Trophoblast cell (in vitro differentiated cells and primary cell): Measurements from ENCODE around the gene CCDC158.

Experiments used
- DNase-seq, 2 donors: peaks; one replicate each; pipeline ENCODE4 v3.0.0-alpha.2; 2016
- H2AFZ ChIP-seq: 2 replicates; pipeline ENCODE4 v1.6.1; 2013; ENCODE audit warnings: low read length, moderate library complexity, mild to moderate bottlenecking; ENCODE audit not compliant: insufficient read depth, poor library complexity
- H2AK5ac ChIP-seq: 2 replicates; pipeline ENCODE4 v1.6.1; 2013; ENCODE audit warnings: mild to moderate bottlenecking, low read length
- H2BK120ac ChIP-seq: 2 replicates; pipeline ENCODE4 v1.6.1; 2013; ENCODE audit warnings: low read length, mild to moderate bottlenecking, moderate library complexity; ENCODE audit not compliant: insufficient read depth, poor library complexity
- H2BK12ac ChIP-seq: 2 replicates; pipeline ENCODE4 v1.6.1; 2013; ENCODE audit warnings: mild to moderate bottlenecking, low read length, moderate library complexity
- H2BK5ac ChIP-seq: 2 replicates; pipeline ENCODE4 v1.6.1; 2013; ENCODE audit warnings: low read length, low read depth, moderate library complexity, mild to moderate bottlenecking; ENCODE audit not compliant: poor library complexity
- H3K14ac ChIP-seq: 2 replicates; pipeline ENCODE4 v1.6.1; 2013; ENCODE audit warnings: mild to moderate bottlenecking, low read length
- H3K18ac ChIP-seq: 2 replicates; pipeline ENCODE4 v1.6.1; 2013; ENCODE audit warnings: mild to moderate bottlenecking, low read length
- H3K23ac ChIP-seq: 2 replicates; pipeline ENCODE4 v1.6.1; 2013; ENCODE audit warnings: low read length
- H3K27ac ChIP-seq: 2 replicates; pipeline ENCODE4 v1.5.1; 2013; ENCODE audit warnings: low read depth, mild to moderate bottlenecking, inconsistent platforms, low read length, moderate library complexity
- H3K27me3 ChIP-seq: 2 replicates; pipeline ENCODE4 v1.6.1; 2013; ENCODE audit warnings: inconsistent platforms, mild to moderate bottlenecking, low read length, moderate library complexity; ENCODE audit not compliant: insufficient read depth
- H3K36me3 ChIP-seq, 2 experiments: 1 replicate in 1 of 2; 2 replicates in 1 of 2; pipeline ENCODE4 v1.6.1; 2013; ENCODE audit warnings: low read length in 2 of 2, mild to moderate bottlenecking in 2 of 2, moderate library complexity in 1 of 2; ENCODE audit not compliant: insufficient read depth in 2 of 2, control insufficient read depth in 1 of 2
- H3K4ac ChIP-seq: 2 replicates; pipeline ENCODE4 v1.6.1; 2013; ENCODE audit warnings: low read depth, mild to moderate bottlenecking, low read length, moderate library complexity
- H3K4me1 ChIP-seq, 2 experiments: 1 replicate in 1 of 2; 2 replicates in 1 of 2; pipeline ENCODE4 v1.6.1; 2013; ENCODE audit warnings: low read length in 2 of 2, mild to moderate bottlenecking in 2 of 2, moderate library complexity in 1 of 2; ENCODE audit not compliant: insufficient read depth in 2 of 2, control insufficient read depth in 1 of 2
- H3K4me2 ChIP-seq: 2 replicates; pipeline ENCODE4 v1.6.1; 2013; ENCODE audit warnings: inconsistent platforms, mild to moderate bottlenecking, low read length, moderate library complexity
- H3K4me3 ChIP-seq: 2 replicates; pipeline ENCODE4 v1.5.1; 2013; ENCODE audit warnings: mild to moderate bottlenecking, low read depth, low read length, inconsistent platforms
- H3K79me1 ChIP-seq: one replicate; pipeline ENCODE4 v1.6.1; 2013; ENCODE audit warnings: low read length
- H3K79me2 ChIP-seq: 2 replicates; pipeline ENCODE4 v1.6.1; 2013; ENCODE audit warnings: low read length, mild to moderate bottlenecking; ENCODE audit not compliant: control insufficient read depth, insufficient read depth, poor library complexity
- H3K9ac ChIP-seq: 2 replicates; pipeline ENCODE4 v1.6.1; 2013; ENCODE audit warnings: mild to moderate bottlenecking, low read length
- H3K9me3 ChIP-seq: 2 replicates; pipeline ENCODE4 v1.6.1; 2013; ENCODE audit warnings: low read depth, mild to moderate bottlenecking, control low read depth, inconsistent platforms, low read length; ENCODE audit not compliant: insufficient read depth
- H4K12ac ChIP-seq: 2 replicates; pipeline ENCODE4 v1.6.1; 2013; ENCODE audit warnings: low read depth, mild to moderate bottlenecking, low read length, moderate library complexity
- H4K8ac ChIP-seq: 2 replicates; pipeline ENCODE4 v1.6.1; 2013; ENCODE audit warnings: low read depth, mild to moderate bottlenecking, low read length, moderate library complexity
- H4K91ac ChIP-seq: one replicate; pipeline ENCODE4 v1.6.1; 2013; ENCODE audit warnings: low read depth, mild to moderate bottlenecking, low read length, moderate library complexity
- WGBS: extraction: QIAGEN DNeasy Blood & Tissue Kit; methylation state at CpG from one replicate; pipeline ENCODE4 v1.1.7; 2013; ENCODE audit warnings: missing lambda C conversion rate; ENCODE audit not compliant: insufficient read length, insufficient coverage; ENCODE audit errors: extremely low coverage; 5-methylcytosine and 5-hydroxymethylcytosine counted together

CCDC158 gene

DNA sequence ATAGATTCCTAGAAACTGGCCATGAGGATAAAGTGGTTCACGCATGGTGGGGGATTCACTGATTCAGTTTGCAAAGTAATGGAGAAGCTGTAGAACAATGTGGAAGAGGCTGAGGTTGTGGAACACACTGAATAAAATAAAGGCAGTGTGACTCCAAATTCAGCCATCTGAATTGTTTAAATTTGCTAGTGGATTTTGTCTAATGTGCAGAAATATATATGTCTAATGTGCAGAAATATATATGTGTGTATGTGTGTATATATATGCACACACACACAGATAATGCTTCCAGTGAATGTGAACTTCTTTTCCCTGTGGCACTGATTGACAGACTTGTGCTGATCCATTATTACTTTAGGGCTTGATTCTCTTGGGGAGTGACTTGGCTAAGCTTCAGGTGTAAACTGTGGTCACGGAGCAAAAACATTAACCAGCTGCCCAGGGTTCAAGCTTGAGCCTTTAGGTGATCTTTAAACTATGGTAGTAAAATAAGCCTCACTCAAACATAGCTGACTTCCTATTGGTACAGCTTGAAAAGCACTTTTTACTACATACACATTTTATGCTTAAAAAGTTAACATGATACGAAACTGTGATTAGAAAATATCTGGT is 110.9 kb downstream of the CCDC158 start:
- Histone ChIP-seq H2AK5ac (no peak overlapping the region), H2BK120ac (no peak overlapping the region), H2BK5ac (no peak overlapping the region), H3K23ac (no peak overlapping the region), H4K8ac (no peak overlapping the region), H3K14ac (no peak overlapping the region), H2BK12ac (no peak overlapping the region), H3K79me2 (peaks cover 5% of the 10 kb centered on the region), H3K4me3 (no peak overlapping the region), H3K9ac (no peak overlapping the region), H3K27ac (no peak overlapping the region), H3K4me1 (peaks cover 6 to 9% of the 10 kb centered on the region in 2 experiments), H3K18ac (no peak overlapping the region), H3K27me3 (no peaks in the 10 kb centered on the region), H4K91ac (no peak overlapping the region), H3K79me1 (peaks cover 11% of the 10 kb centered on the region), H3K36me3 (peaks cover 3 to 4% of the 10 kb centered on the region in 2 experiments), H3K9me3 (peaks cover 3% of the 10 kb centered on the region), H3K4me2 (no peak overlapping the region), H2AFZ (no peak overlapping the region), H4K12ac (no peak overlapping the region), H3K4ac (no peak overlapping the region)
- WGBS: no CpG with 5 or more reads among the region's 3 CpGs
- DNase-seq: no peak

DNA sequence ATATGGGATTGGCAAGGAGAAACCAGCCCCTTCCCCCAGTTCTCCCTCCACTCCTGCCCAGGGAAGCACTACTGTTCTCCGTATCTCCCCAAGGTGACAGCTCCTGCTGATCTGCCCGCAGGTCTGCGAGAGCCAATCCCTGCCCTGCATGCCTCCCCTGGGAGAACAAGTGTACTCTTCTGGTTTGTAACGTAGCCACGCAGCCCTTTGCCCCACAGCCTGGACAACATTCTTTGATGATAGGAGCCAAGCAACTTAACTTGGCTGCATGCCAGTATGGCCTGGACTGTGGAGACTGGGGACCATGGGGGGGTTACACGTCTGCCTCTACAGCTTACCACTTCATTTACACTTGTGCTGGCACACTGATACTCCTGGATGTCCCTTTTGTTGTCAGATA is 112.4 kb downstream of the CCDC158 start:
- Histone ChIP-seq H3K36me3 (peaks cover 3 to 4% of the 10 kb centered on the region in 2 experiments), H2AFZ (no peak overlapping the region), H2BK120ac (no peak overlapping the region), H3K4me3 (no peak overlapping the region), H2BK12ac (no peak overlapping the region), H3K18ac (no peak overlapping the region), H3K27me3 (no peaks in the 10 kb centered on the region), H3K9ac (no peak overlapping the region), H4K12ac (no peak overlapping the region), H3K9me3 (no peaks in the 10 kb centered on the region), H3K14ac (no peak overlapping the region), H3K79me2 (peaks cover 5% of the 10 kb centered on the region), H3K4me1 (peaks cover 6 to 9% of the 10 kb centered on the region in 2 experiments), H2BK5ac (no peak overlapping the region), H3K23ac (no peak overlapping the region), H2AK5ac (no peak overlapping the region), H3K79me1 (peaks cover 11% of the 10 kb centered on the region), H3K4me2 (no peak overlapping the region), H3K4ac (no peak overlapping the region), H4K8ac (no peak overlapping the region), H3K27ac (no peak overlapping the region), H4K91ac (no peak overlapping the region)
- peak; percentile 56 to 72 for DNase-seq
- WGBS: no CpG with 5 or more reads among the region's 6 CpGs

DNA sequence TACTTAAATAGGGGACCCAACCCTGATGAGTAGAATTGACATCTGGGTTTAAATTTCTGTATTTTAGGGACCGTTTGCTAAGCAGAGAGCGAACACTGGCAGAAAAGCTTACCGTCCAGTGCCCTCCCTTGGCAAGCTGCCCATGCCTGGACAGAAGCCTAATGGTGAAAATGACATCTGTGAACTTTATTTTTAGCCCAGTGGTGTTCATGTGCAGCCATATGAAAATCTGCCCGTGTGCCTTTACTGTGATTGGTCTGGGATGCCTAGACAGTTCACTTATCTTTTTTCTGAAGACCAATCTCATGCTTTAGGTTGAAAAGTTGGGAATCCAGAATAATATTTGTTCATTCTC is 113.3 kb downstream of the CCDC158 start:
- H3K9me3 ChIP-seq: no peaks in the 10 kb centered on the region
- H3K14ac ChIP-seq: no peak overlapping the region
- H2BK12ac ChIP-seq: no peak overlapping the region
- no peaks in the 10 kb centered on the region for H3K27me3 ChIP-seq
- no peak overlapping the region for H3K18ac ChIP-seq
- H3K4ac ChIP-seq: no peak overlapping the region
- H3K27ac ChIP-seq: no peak overlapping the region
- no peak overlapping the region for H3K9ac ChIP-seq
- no peak overlapping the region for H3K23ac ChIP-seq
- no peak overlapping the region for H2BK120ac ChIP-seq
- H3K4me1 ChIP-seq: peaks cover 6 to 9% of the 10 kb centered on the region in 2 experiments
- H2AFZ ChIP-seq: peak overlapping the region; percentile 77
- peaks cover 5% of the 10 kb centered on the region for H3K79me2 ChIP-seq
- H4K12ac ChIP-seq: no peak overlapping the region
- peaks cover 3 to 4% of the 10 kb centered on the region in 2 experiments for H3K36me3 ChIP-seq
- no CpG with 5 or more reads among the region's 4 CpGs for WGBS
- no peak overlapping the region for H3K4me3 ChIP-seq
- H4K91ac ChIP-seq: no peak overlapping the region
- H2BK5ac ChIP-seq: no peak overlapping the region
- H3K79me1 ChIP-seq: peaks cover 11% of the 10 kb centered on the region
- H4K8ac ChIP-seq: no peak overlapping the region
- DNase-seq: peak in 1 of 2 donors; percentile 18
- no peak overlapping the region for H3K4me2 ChIP-seq
- peak overlapping the region; percentile 45 for H2AK5ac ChIP-seq

DNA sequence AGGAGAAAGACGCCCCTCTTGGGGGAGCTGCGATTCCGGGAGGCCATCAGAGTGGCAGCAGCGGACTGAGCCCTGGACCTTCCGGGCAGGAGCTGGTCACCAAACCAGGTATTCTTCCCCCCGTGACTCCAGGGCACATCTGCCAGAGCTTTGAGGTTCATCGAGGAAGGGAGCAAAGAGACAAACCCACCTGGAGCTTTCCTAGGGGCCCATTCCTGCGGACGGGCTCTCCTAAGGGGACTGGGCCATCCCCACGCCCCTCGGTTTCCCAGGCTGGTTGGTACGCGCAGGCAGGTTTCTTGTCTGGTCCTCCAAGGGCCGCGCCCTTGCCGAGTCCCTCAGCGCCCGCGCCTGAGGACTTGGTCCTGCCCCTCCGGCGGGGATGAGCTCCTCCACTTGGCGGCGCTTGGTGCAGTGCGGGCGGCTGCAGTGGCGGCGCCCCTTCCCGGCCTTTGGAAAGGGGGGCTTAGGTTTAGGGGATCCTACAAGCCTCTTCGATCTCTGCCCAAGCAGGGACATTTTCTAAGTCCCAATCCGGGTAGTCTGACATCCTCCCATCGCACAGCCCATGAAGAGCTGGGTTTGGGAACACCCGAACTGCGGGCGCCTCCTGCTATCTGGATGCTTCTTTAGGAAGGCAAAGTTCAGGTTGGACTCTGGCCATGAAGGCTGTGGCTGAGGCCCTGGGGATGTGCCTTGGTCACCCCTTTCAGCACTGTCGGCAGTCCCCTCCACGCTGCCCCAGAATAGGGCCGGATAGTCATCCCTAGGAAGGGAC is 113.9 kb downstream of the CCDC158 start:
- peak overlapping the region; percentile 33 for H3K18ac ChIP-seq
- peak overlapping the region; percentile 77 for H2AFZ ChIP-seq
- peak overlapping the region; percentile 81 for H3K4me3 ChIP-seq
- H2AK5ac ChIP-seq: peak overlapping the region; percentile 45
- H3K36me3 ChIP-seq: peaks cover 3 to 4% of the 10 kb centered on the region in 2 experiments
- H4K8ac ChIP-seq: peak overlapping the region; percentile 73
- H4K91ac ChIP-seq: peak overlapping the region; percentile 40
- peak overlapping the region; percentile 54 for H4K12ac ChIP-seq
- H3K27me3 ChIP-seq: no peaks in the 10 kb centered on the region
- WGBS: no CpG with 5 or more reads among the region's 37 CpGs
- peaks cover 5% of the 10 kb centered on the region for H3K79me2 ChIP-seq
- no peak overlapping the region for H3K23ac ChIP-seq
- H3K27ac ChIP-seq: peak overlapping the region; percentile 16
- H2BK12ac ChIP-seq: no peak overlapping the region
- peaks cover 11% of the 10 kb centered on the region for H3K79me1 ChIP-seq
- peak overlapping the region; percentile 8 for H3K9ac ChIP-seq
- H2BK120ac ChIP-seq: peak overlapping the region; percentile 21
- peaks cover 6 to 9% of the 10 kb centered on the region in 2 experiments for H3K4me1 ChIP-seq
- peak; percentile 68 to 80 for DNase-seq
- H3K14ac ChIP-seq: peak overlapping the region; percentile 58
- H3K4me2 ChIP-seq: peak overlapping the region; percentile 95
- H3K4ac ChIP-seq: no peak overlapping the region
- peak overlapping the region; percentile 14 for H2BK5ac ChIP-seq
- H3K9me3 ChIP-seq: no peaks in the 10 kb centered on the region
